Epithelial cell of proximal tubule (primary cell): Measurements from ENCODE around the gene ARMC12. TPM values are rescaled to one million over a fixed set of nuclear protein-coding genes. Genes with fewer than 3 reads are reported as not detected.
A peak's percentile ranks its signal among the peaks of the same experiment; 100 is the strongest.

Experiments
- DNase-seq: peaks from one replicate; pipeline ENCODE4 v3.0.0-alpha.2; 2011; ENCODE audit warnings: low read depth
- H3K4me3 ChIP-seq: 2 replicates; pipeline ENCODE4 v1.5.1; 2011; ENCODE audit warnings: low read depth, mild to moderate bottlenecking, low read length
- total RNA-seq: library from RNA; depleted of rRNA; stranded (reverse); fragments of >200 nt; gene quantifications from 2 replicates; pipeline ENCODE4 v1.2.3, GENCODE V29; 2015
- TF ChIP-seq, protein P1 (sequence below): conservative IDR thresholded peaks from 2 replicates; pipeline ENCODE4 v1.5.1; 2012; ENCODE audit warnings: low read depth, mild to moderate bottlenecking, low read length

Gene ARMC12
- total RNA-seq, 1 donor from 2014 or later, result 0.29 TPM

DNA sequence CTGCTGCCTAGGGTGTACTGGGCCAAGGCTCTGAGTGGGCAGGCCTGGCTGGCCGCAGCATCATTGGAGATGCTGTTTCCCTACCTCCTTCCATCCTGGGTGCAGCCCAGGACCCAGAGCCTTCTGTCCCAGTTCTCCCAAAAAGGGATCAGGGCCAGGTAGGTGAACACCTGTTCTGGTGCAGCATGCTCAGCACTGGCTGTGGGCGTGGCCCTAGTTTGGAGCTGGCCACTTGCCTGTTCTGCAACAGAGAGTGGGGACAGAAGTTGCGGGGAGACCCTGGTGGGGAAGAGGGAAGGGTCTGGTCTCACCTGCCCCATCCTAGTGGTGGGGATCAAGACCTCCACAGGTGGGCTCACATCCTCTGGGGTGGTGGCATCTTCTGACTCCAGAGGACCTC is 1.4 kb upstream of the ARMC12 start:
- TF ChIP-seq, protein P1, sequence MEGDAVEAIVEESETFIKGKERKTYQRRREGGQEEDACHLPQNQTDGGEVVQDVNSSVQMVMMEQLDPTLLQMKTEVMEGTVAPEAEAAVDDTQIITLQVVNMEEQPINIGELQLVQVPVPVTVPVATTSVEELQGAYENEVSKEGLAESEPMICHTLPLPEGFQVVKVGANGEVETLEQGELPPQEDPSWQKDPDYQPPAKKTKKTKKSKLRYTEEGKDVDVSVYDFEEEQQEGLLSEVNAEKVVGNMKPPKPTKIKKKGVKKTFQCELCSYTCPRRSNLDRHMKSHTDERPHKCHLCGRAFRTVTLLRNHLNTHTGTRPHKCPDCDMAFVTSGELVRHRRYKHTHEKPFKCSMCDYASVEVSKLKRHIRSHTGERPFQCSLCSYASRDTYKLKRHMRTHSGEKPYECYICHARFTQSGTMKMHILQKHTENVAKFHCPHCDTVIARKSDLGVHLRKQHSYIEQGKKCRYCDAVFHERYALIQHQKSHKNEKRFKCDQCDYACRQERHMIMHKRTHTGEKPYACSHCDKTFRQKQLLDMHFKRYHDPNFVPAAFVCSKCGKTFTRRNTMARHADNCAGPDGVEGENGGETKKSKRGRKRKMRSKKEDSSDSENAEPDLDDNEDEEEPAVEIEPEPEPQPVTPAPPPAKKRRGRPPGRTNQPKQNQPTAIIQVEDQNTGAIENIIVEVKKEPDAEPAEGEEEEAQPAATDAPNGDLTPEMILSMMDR, result no peak
- DNase-seq, result no peak
- H3K4me3 ChIP-seq, result no peak overlapping the region

DNA sequence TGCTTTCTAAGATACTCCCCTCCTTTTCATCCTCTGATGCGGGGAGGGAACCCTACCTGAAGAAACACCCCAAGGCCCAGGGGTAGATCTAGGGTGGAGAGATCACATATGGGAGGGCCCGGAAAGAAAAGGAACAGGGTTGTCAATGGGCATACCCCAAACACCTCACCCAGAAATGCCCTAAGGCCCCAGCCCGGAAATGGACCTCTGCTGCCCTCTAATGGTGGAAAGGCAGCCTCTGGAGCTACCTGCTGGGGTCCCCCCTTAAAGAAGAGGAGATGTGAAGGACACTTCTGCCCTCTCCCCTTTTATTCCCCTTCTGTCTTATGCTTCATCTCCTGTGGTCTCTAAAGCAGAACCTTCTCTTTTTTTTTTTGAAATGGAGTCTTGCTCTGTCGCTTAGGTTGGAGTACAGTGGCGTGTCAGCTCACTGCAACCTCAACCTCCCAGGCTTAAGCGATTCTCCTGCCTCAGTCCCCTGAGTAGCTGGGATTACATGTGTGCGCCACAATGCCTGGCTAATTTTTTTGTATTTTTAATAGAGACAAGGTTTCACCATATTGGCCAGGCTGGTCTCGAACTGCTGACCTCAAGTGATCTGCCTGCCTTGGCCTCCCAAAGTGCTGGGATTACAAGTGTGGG is 458 bp upstream of the ARMC12 start:
- no peak for DNase-seq
- H3K4me3 ChIP-seq, result no peak overlapping the region
- TF ChIP-seq, protein P1, result peak; percentile 97

DNA sequence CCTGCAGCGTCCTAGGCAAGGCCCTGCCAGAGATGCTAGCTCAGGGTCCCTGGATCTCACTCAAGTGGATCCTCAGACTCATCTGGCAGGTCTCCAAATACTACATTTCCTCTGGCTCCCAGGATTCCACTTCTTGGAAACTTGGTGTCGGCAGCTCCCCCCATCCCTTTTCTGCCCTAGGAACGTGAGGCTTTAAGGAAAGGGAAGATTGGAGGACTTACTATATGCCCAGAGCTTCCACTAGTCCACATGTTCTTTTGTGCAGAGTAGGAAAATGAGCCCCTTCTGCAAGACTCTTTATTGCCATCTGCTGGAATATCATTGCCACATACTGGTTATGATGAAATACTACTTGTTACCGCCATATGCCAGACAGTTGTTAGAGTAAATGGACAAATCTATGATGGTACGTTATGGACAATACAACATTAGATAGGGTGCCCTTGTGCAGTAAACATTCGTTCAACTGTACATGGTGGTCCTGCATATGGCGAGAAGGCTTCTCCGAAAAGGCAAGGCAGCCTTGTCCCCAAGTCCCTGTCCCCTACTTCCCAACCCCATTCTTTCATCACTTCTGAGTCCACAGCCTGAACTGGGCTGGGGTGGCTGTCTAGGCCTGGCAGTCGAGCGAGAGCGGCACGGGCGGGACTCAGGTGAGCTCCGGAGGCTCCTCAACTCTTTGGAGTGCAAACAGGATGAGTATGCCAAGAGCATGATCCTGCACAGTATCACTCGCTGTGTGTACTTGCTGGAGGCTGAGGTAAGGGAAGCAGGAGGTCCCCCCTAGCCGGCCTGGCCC is 780 bp downstream of the ARMC12 start:
- TF ChIP-seq, protein P1, result peak; percentile 89
- H3K4me3 ChIP-seq, result no peak overlapping the region
- no peak for DNase-seq

DNA sequence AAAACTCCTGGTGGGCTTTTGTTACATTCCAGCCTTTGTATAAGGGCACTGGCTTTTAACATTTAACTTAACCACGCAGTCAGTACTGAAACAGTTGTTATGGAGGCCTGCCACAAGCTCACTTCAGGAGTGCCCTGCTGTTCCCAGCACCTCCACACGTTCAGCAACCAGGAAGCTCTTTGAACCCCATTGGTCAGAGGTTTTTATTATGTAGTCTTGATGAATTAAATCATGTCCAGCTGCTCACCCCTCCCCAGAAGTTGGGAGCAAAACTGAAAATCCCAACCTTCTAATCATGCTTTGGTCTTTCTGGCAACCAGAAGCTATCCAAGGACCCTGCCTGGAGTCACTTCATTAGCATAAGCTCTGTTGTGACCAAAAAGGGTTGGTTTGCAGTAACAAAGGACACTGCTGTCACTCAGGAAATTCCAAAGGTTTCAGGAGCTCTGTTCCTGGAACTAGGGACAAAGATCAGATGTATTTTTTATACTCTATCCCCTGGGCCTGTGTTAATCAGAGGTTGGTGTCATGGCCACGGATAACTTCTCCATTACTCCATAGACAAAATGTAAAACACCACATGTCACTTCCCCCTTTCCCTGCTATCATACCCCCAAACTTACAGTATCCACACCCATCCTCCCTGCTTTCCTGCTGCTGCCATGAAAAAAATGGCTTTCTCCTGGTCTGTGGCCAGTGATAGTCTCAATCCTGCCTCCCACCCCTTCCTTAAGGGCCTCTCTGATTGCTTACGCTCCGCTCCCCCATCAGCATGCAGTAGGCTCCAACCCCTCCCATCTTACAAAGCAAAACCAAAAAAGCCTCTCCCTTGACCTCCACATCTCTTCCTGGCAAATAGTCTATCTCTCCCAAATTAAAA is 3.1 kb downstream of the ARMC12 start:
- no peak overlapping the region for H3K4me3 ChIP-seq

DNA sequence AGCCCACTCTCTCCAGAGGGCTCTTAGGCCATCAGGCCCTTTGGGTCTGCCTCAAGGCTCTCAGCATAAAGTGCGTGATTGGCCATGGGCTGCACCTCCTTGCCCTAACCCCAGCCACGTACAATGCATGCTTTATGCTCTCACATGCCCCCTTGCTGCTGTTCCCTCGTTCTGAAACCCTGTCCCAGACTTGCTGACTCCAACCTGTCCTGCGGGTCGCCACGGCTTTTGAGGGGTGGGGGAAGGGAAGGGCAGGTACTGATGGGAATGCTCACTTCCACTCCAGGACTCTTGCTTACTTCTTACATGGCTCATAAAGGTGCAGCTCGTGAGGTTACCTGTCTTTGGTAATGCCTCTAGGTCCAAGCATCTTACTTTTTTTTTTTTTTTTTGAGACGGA is 6.0 kb downstream of the ARMC12 start:
- no peak overlapping the region for H3K4me3 ChIP-seq
- TF ChIP-seq, protein P1, result no peak
- DNase-seq, result no peak

More for the DNA sequence above, 3.1 kb downstream of the ARMC12 start:
- TF ChIP-seq, protein P1, result no peak
- DNase-seq, result no peak

DNA sequence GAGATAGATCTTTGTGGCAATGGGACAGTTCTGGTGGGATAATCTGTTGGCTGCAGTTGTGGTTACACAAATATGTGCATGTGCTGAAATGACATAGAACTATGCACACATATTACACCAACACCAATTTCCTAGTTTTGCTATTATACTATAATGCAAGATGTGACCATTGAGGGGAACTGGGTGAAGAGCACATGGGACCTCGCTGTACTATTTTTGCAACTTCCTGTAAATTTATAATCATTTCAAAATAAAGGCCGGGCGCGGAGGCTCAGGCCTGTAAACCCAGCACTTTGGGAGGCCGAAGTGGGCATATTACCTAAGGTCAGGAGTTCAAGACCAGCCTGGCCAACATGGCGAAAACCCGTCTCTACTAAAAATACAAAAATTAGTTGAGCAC is 8.7 kb downstream of the ARMC12 start:
- TF ChIP-seq, protein P1, result no peak
- no peak for DNase-seq
- H3K4me3 ChIP-seq, result no peak overlapping the region
